ENCODE measurements around the gene EMC10.
A peak's percentile ranks its signal among the peaks of the same experiment; 100 is the strongest.
"Not testable (repeated sequence)": the region's sequence is repeated elsewhere in the genome, so short reads cannot be mapped to it uniquely, and the experiment has no call there.

The EMC10 gene

GRCh38 chr19:50450369-50451222 lies 25.7 kb upstream of the EMC10 start:
- DNase-seq (ENCODE audit: low read depth in 4 of 4, low spot score in 1 of 4): no peak

GRCh38 chr19:50451223-50451534 lies 25.1 kb upstream of the EMC10 start:
- DNase-seq (ENCODE audit: low read depth in 4 of 4, low spot score in 1 of 4): no peak

GRCh38 chr19:50453243-50453642 lies 23.1 kb upstream of the EMC10 start:
- no peak for DNase-seq (ENCODE audit: low read depth in 4 of 4, low spot score in 1 of 4)

GRCh38 chr19:50455992-50456391 lies 20.3 kb upstream of the EMC10 start:
- no peak for DNase-seq (ENCODE audit: low read depth in 4 of 4, low spot score in 1 of 4)

GRCh38 chr19:50457300-50457699 lies 19.0 kb upstream of the EMC10 start:
- DNase-seq (ENCODE audit: low read depth in 4 of 4, low spot score in 1 of 4): no peak

DNA sequence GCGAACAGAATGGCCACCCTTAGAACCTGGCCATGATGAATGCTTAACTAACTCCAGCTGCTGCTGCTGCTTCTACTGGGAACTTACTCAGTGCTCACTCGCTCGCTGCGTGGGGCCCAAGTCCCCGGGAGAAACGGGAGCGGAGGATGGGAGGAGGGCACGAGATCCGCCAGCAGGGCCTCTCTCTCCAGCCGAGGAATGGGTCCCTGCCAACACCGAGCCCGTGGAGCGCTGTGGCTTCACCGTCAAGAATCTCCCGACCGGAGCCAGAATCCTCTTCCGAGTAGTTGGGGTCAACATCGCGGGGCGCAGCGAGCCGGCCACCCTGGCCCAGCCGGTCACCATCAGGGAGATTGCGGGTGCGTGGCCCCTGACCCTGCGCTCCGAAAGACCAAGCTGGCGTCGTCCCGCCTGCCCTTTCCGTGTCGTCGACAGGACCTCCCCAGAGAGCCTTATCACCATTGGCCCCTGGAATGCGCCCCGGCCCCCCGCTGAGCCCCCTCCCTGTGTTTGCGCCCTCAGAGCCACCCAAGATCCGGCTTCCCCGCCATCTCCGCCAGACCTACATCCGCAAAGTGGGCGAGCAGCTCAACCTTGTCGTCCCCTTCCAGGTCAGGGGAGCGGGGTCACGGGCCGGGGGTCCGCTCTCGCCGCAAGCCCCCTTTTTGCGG lies 17.8 kb upstream of the EMC10 start:
- no peak for DNase-seq (ENCODE audit: low read depth in 4 of 4, low spot score in 1 of 4)

DNA sequence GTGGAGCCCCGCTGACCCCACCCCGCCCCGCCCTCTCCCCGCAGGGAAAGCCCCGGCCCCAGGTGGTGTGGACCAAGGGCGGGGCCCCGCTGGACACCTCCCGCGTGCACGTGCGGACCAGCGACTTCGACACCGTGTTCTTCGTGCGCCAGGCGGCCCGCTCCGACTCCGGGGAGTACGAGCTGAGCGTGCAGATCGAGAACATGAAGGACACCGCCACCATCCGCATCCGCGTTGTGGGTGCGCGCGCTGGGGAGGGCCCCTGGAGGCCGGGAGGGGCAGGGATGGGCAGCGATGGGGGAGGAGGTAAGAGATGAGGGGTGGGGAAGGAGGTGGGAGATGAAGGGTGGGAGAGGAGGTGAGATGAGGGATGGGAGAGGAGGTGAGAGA lies 17.2 kb upstream of the EMC10 start:
- no peak for DNase-seq (ENCODE audit: low read depth in 4 of 4, low spot score in 1 of 4)

GRCh38 chr19:50459638-50460037 lies 16.7 kb upstream of the EMC10 start:
- no peak for DNase-seq (ENCODE audit: low read depth in 4 of 4, low spot score in 1 of 4)

GRCh38 chr19:50460161-50460765 lies 16.0 kb upstream of the EMC10 start:
- DNase-seq (ENCODE audit: low read depth in 4 of 4, low spot score in 1 of 4): no peak

GRCh38 chr19:50461066-50461875 lies 15.0 kb upstream of the EMC10 start:
- DNase-seq (ENCODE audit: low read depth in 4 of 4, low spot score in 1 of 4): peak in 2 of 4 experiments; percentile 30

DNA sequence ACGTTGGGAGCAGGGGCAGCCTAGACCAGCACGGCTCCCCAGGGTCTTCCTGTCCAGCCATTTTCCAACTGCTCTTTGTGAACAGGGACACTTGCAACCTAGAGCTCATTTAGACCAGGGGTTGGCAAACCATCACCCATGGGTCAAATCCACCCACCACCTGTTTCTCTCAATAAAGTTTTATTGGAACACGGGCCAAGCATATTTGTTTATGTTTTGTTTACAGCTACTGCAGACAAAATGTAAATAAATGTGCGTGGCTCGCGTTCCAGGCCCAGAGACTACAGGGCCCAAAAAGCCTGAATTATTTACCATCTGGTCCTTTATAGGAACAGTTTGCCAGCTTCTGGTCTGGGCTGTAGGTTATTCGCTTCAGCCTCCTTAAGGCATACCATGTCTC lies 13.3 kb upstream of the EMC10 start:
- DNase-seq (ENCODE audit: low read depth in 4 of 4, low spot score in 1 of 4): no peak

GRCh38 chr19:50464348-50464747 lies 12.0 kb upstream of the EMC10 start:
- DNase-seq (ENCODE audit: low read depth in 4 of 4, low spot score in 1 of 4): no peak

DNA sequence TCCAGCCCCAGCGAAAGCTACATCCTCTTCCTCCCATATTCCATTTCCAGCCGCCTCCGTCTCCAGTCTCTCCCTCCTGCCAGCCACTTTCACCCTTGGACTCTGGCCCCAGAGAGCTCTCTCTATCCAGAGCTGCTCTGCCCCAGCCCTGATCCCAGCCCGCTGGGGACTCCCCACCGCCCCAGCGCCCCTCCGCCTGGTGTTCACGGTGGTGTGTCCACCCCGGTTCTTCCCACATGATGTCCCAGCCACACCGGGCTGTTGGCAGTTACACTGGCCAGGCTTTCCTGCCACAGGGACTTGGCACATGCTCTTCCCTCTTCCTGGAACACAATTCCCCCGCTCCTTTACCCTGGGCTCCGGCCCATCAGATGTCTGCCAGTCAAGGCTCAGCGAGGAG lies 11.3 kb upstream of the EMC10 start:
- no peak for DNase-seq (ENCODE audit: low read depth in 4 of 4, low spot score in 1 of 4)

GRCh38 chr19:50465986-50466705 lies 10.2 kb upstream of the EMC10 start:
- no peak for DNase-seq (ENCODE audit: low read depth in 4 of 4, low spot score in 1 of 4)

- DNase-seq (ENCODE audit: low read depth in 4 of 4, low spot score in 1 of 4): no peak
Observed at GRCh38 chr19:50466706-50467039, 9.6 kb upstream of the EMC10 start.

DNA sequence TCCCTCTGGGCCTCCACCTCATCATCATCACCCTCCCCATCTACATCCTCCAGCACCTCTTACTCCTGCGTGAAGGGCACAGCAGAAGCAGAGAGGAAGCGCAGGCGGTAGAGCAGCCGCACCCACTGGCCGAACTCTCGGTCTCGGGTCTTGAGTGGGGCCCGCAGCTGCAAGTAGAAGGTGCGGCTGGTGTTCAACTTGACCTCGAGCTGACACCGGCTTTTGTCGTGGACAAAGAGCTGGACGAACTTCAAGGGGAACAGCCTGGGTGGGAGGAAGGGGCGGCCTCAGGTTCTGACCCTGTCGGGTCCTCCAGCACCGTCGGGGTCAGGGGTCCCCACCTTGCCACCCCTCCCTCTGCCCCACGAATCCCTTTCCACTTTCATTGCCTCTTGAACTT lies 8.7 kb upstream of the EMC10 start:
- no peak for DNase-seq (ENCODE audit: low read depth in 4 of 4, low spot score in 1 of 4)

DNA sequence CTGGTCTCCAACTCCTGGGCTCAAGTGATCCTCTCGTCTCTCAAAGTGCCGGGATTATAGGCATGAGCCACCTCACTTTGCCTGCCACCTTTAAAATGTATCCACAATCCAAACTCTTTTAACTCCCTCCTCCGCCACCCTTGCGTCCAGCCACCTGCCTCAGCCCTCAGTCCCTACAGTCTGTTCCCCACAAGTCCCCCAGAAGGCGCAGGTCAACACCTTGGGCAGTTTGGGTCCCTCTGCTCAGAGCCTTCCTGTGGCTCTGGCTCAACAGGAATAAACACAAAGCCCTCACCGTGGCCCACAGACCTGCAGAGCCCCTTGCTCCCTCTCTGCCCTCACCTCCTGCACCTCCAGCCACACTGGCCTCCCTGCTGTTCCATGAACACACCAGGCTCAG lies 7.5 kb upstream of the EMC10 start:
- no peak for DNase-seq (ENCODE audit: low read depth in 4 of 4, low spot score in 1 of 4)

- DNase-seq (ENCODE audit: low read depth in 4 of 4, low spot score in 1 of 4): not testable (repeated sequence)
Observed at GRCh38 chr19:50473336-50473735, 3.0 kb upstream of the EMC10 start.

- DNase-seq (ENCODE audit: low read depth in 4 of 4, low spot score in 1 of 4): no peak
Observed at GRCh38 chr19:50475101-50475568, 1.2 kb upstream of the EMC10 start.

DNA sequence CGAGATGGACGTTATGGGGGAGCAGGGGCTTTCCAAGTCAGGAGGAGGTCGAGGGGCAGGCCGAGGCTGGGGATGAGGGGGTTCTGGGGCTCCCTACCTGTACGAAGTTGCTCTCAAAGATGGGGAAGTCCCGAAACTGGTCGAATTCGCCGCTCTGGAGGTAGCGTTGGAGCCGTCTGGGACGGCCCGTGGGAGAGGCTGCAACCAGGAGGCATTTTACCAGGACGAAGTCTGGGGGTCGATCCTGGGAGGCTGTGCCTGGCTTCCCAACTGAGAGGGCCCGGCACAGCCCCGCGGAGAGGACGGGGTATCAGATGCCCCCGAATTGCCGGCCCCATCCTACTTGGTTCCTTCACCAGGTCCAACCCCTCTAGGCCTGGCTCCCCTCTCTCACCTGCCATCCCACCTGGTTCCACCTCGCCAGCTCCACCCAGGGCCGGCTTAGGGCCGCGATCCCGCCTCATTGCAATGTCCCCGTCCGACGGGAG lies 527 bp upstream of the EMC10 start:
- DNase-seq (ENCODE audit: low read depth in 4 of 4, low spot score in 1 of 4): no peak

- no peak for DNase-seq (ENCODE audit: low read depth in 4 of 4, low spot score in 1 of 4)
Observed at GRCh38 chr19:50476907-50477238, 566 bp downstream of the EMC10 start.

Data from stimulated activated CD4-positive, alpha-beta T cell treated with anti-CD3 and anti-CD28 coated beads, Interleukin-1b, Interleukin-23, amount 100 ng/mL, for 24 hours (primary cell).